ENCODE measurements around the gene ZFR2.

Gene ZFR2

GRCh38 chr19:3867971-3868769 is 668 bp downstream of the ZFR2 start:
- no peak for DNase-seq

- DNase-seq = no peak
Observed at GRCh38 chr19:3866910-3867638, 1.8 kb downstream of the ZFR2 start.

GRCh38 chr19:3863648-3864047 is 5.2 kb downstream of the ZFR2 start:
- DNase-seq = no peak

GRCh38 chr19:3862826-3863500 is 5.9 kb downstream of the ZFR2 start:
- DNase-seq = no peak

- DNase-seq = no peak
Observed at GRCh38 chr19:3860499-3860898, 8.3 kb downstream of the ZFR2 start.

GRCh38 chr19:3857449-3858003 is 11.3 kb downstream of the ZFR2 start:
- no peak for DNase-seq

GRCh38 chr19:3855320-3855719 is 13.5 kb downstream of the ZFR2 start:
- no peak for DNase-seq

GRCh38 chr19:3852614-3853254 is 16.1 kb downstream of the ZFR2 start:
- no peak for DNase-seq

- no peak for DNase-seq
Observed at GRCh38 chr19:3852177-3852511, 16.7 kb downstream of the ZFR2 start.

GRCh38 chr19:3851254-3852176 is 17.3 kb downstream of the ZFR2 start:
- DNase-seq = no peak

- no peak for DNase-seq
Observed at GRCh38 chr19:3850320-3850972, 18.4 kb downstream of the ZFR2 start.

- no peak for DNase-seq
Observed at GRCh38 chr19:3849787-3850186, 19.1 kb downstream of the ZFR2 start.

- DNase-seq = no peak
Observed at GRCh38 chr19:3849092-3849491, 19.7 kb downstream of the ZFR2 start.

- no peak for DNase-seq
Observed at GRCh38 chr19:3844596-3844995, 24.2 kb downstream of the ZFR2 start.

- DNase-seq = no peak
Observed at GRCh38 chr19:3842948-3843347, 25.9 kb downstream of the ZFR2 start.

GRCh38 chr19:3840804-3841203 is 28.0 kb downstream of the ZFR2 start:
- no peak for DNase-seq

GRCh38 chr19:3839941-3840340 is 28.9 kb downstream of the ZFR2 start:
- no peak for DNase-seq

- DNase-seq = no peak
Observed at GRCh38 chr19:3838661-3839060, 30.2 kb downstream of the ZFR2 start.

GRCh38 chr19:3837922-3838321 is 30.9 kb downstream of the ZFR2 start:
- DNase-seq = no peak

- no peak for DNase-seq
Observed at GRCh38 chr19:3837332-3837731, 31.5 kb downstream of the ZFR2 start.

- DNase-seq = no peak
Observed at GRCh38 chr19:3836887-3837286, 32.0 kb downstream of the ZFR2 start.

GRCh38 chr19:3835055-3835435 is 33.8 kb downstream of the ZFR2 start:
- no peak for DNase-seq
